ENCODE results near the gene EML1.

DNA sequence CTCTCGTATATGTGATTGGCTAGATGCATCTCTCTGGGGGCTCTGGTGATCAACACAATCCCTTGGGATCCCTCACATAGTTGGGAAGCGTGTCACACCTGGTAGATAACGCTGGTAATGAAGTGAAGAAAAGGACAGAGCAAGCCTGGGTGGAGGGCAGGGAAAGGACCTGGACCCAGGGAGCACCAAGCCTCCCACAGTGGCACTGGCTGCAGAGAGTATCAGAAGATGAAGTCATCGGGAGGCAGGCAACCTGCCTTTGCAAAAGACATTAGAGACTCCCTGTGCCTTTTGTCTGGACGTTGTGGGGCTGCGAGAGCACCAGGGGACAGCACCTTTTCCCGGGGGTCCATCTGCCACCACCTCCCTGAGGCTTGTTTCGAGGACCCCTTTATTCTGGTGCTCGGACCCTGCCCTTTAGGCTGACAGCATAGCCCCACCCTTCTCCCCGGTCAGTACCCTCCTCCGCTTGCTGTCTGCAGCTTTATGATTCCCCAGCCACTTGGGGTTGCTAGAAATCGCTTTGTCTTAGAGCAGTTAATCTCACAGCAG is 116.4 kb downstream of the EML1 start:
- no peak for TF ChIP-seq CTCF (conservative IDR thresholded peaks at IDR 0.05 in 1 of 2, IDR thresholded peaks at IDR 0.05 in 1 of 2; ENCODE audit: extremely low read depth in 1 of 2, insufficient read depth in 1 of 2, low read depth in 1 of 2, low read length in 2 of 2)
- no peak for TF ChIP-seq EZH2 (IDR thresholded peaks at IDR 0.05; ENCODE audit: borderline replicate concordance, low read length)
